ENCODE data around the gene FBXL17. TPM values are rescaled to one million over a fixed set of nuclear protein-coding genes. Genes with fewer than 3 reads are reported as not detected.

Gene FBXL17
- total RNA-seq, 1 donor from 2014 or later = 12.7 TPM

DNA sequence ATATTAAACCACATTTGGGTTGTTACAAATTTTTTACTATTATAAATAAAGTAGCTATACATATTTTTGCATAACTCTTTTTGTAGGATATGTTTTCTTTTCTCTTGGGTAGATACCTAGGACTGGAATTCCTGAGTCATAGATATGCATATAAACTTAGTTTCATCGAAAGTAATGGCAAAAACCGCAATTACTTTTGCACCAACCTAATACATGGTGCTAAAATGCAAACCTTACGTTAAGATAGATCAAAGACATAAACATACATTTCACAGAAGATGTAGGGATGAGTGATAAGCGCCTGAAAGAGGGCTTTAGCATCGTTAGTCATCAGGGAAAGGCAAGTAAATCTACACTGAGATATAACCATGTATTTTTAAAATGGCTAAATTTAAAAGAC is 532.8 kb downstream of the FBXL17 start:
- H3K9me3 ChIP-seq (ENCODE audit: insufficient read depth, low read depth, low read length) = no peaks in the 10 kb centered on the region
- H3K27me3 ChIP-seq (ENCODE audit: insufficient read depth, low read length) = no peaks in the 10 kb centered on the region
- H2AFZ ChIP-seq (ENCODE audit: low read depth, low read length) = no peak overlapping the region
- FAIRE-seq = no peak
- Mint-ChIP-seq H3K4me3 (ENCODE audit: unreplicated experiment) (no peak overlapping the region), H3K36me3 (ENCODE audit: low read depth, unreplicated experiment) (no peaks in the 10 kb centered on the region), H3K4me1 (ENCODE audit: low read depth, unreplicated experiment) (no peaks in the 10 kb centered on the region), H3K9me3 (ENCODE audit: unreplicated experiment) (no peaks in the 10 kb centered on the region), H3K27me3 (ENCODE audit: low read depth, unreplicated experiment) (peaks cover 5% of the 10 kb centered on the region), H3K27ac (ENCODE audit: unreplicated experiment) (no peak overlapping the region)
- H3K9ac ChIP-seq (ENCODE audit: low read length) = no peak overlapping the region
- H3K36me3 ChIP-seq (ENCODE audit: insufficient read depth, low read length) = no peaks in the 10 kb centered on the region
- no peaks in the 10 kb centered on the region for H3K4me1 ChIP-seq (ENCODE audit: insufficient read depth, low read length)
- H3K79me2 ChIP-seq (ENCODE audit: insufficient read depth, low read length) = no peaks in the 10 kb centered on the region
- no peaks in the 10 kb centered on the region for H4K20me1 ChIP-seq (ENCODE audit: insufficient read depth, low read length)
- no peak for DNase-seq (ENCODE audit: low read depth)
- H3K4me2 ChIP-seq (ENCODE audit: low read length) = no peak overlapping the region
- no peak overlapping the region for H3K4me3 ChIP-seq (ENCODE audit: insufficient read depth, low read depth, low read length)
- H3K27ac ChIP-seq (ENCODE audit: low read depth, low read length) = no peak overlapping the region
- TF ChIP-seq, protein P1, sequence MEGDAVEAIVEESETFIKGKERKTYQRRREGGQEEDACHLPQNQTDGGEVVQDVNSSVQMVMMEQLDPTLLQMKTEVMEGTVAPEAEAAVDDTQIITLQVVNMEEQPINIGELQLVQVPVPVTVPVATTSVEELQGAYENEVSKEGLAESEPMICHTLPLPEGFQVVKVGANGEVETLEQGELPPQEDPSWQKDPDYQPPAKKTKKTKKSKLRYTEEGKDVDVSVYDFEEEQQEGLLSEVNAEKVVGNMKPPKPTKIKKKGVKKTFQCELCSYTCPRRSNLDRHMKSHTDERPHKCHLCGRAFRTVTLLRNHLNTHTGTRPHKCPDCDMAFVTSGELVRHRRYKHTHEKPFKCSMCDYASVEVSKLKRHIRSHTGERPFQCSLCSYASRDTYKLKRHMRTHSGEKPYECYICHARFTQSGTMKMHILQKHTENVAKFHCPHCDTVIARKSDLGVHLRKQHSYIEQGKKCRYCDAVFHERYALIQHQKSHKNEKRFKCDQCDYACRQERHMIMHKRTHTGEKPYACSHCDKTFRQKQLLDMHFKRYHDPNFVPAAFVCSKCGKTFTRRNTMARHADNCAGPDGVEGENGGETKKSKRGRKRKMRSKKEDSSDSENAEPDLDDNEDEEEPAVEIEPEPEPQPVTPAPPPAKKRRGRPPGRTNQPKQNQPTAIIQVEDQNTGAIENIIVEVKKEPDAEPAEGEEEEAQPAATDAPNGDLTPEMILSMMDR (IDR thresholded peaks at IDR 0.05; ENCODE audit: insufficient read depth, low read depth, low read length) = no peak
- no peak for TF ChIP-seq EZH2 (IDR thresholded peaks at IDR 0.05; ENCODE audit: insufficient read depth, low read length)

DNA sequence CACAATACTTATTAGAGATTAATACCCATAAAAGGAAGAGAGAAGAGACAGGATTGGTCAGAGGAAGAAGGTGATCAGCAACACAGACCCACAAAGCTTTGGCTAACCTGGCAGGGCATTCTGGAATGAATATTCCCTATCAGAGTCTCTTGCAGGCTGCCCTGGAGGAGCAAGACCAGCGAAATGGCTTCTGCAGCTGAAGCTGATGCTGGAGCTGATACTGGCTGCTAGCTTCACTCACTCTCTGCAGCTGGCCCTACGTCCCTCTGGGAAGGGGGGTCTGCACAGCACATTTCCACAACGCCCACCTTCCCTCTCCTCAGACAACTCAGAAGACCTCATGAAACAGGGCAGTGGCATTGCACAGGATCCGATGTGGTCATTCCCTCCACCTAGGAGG is 541.3 kb downstream of the FBXL17 start:
- Histone ChIP-seq H2AFZ (ENCODE audit: low read depth, low read length) (no peak overlapping the region), H3K27me3 (ENCODE audit: insufficient read depth, low read length) (no peaks in the 10 kb centered on the region), H3K36me3 (ENCODE audit: insufficient read depth, low read length) (no peaks in the 10 kb centered on the region), H3K4me2 (ENCODE audit: low read length) (no peak overlapping the region), H3K9me3 (ENCODE audit: insufficient read depth, low read depth, low read length) (no peaks in the 10 kb centered on the region), H3K4me1 (ENCODE audit: insufficient read depth, low read length) (no peaks in the 10 kb centered on the region), H3K4me3 (ENCODE audit: insufficient read depth, low read depth, low read length) (no peak overlapping the region), H3K9ac (ENCODE audit: low read length) (no peak overlapping the region), H3K27ac (ENCODE audit: low read depth, low read length) (no peak overlapping the region), H3K79me2 (ENCODE audit: insufficient read depth, low read length) (no peaks in the 10 kb centered on the region), H4K20me1 (ENCODE audit: insufficient read depth, low read length) (no peaks in the 10 kb centered on the region)
- Mint-ChIP-seq H3K36me3 (ENCODE audit: low read depth, unreplicated experiment) (no peaks in the 10 kb centered on the region), H3K4me3 (ENCODE audit: unreplicated experiment) (no peak overlapping the region), H3K27ac (ENCODE audit: unreplicated experiment) (no peak overlapping the region), H3K4me1 (ENCODE audit: low read depth, unreplicated experiment) (no peaks in the 10 kb centered on the region), H3K9me3 (ENCODE audit: unreplicated experiment) (no peaks in the 10 kb centered on the region), H3K27me3 (ENCODE audit: low read depth, unreplicated experiment) (peaks cover 24% of the 10 kb centered on the region)
- TF ChIP-seq, protein P1 (IDR thresholded peaks at IDR 0.05; ENCODE audit: insufficient read depth, low read depth, low read length) = no peak
- no peak for TF ChIP-seq EZH2 (IDR thresholded peaks at IDR 0.05; ENCODE audit: insufficient read depth, low read length)
- FAIRE-seq (no peak), DNase-seq (ENCODE audit: low read depth) (no peak)

DNA sequence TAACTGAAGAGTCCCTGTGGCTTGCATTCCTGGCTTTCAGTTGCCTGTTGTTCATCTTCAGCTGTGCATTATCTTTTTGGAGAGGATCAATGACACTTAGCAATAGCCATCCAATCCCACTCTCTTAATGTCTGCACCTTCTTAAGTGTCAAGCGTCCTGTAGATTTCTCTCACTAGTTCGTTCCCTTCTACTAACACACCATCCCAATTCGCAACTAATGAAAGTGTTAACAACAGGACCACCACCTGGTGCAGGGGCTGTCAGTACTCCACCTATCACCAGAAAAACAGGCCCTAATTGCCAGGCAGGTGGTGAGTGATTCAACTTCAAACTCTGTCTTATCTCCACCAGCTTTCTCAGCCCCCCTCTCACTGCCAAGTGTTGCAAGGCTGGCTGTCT is 541.7 kb downstream of the FBXL17 start:
- no peak for TF ChIP-seq EZH2 (IDR thresholded peaks at IDR 0.05; ENCODE audit: insufficient read depth, low read length)
- TF ChIP-seq, protein P1 (IDR thresholded peaks at IDR 0.05; ENCODE audit: insufficient read depth, low read depth, low read length) = no peak
- H3K27ac Mint-ChIP-seq (ENCODE audit: unreplicated experiment) = no peak overlapping the region
- Histone ChIP-seq H3K27ac (ENCODE audit: low read depth, low read length) (no peak overlapping the region), H3K9ac (ENCODE audit: low read length) (no peak overlapping the region), H3K4me3 (ENCODE audit: insufficient read depth, low read depth, low read length) (no peak overlapping the region), H3K27me3 (ENCODE audit: insufficient read depth, low read length) (no peaks in the 10 kb centered on the region), H3K4me2 (ENCODE audit: low read length) (no peak overlapping the region), H3K36me3 (ENCODE audit: insufficient read depth, low read length) (no peaks in the 10 kb centered on the region), H3K4me1 (ENCODE audit: insufficient read depth, low read length) (no peaks in the 10 kb centered on the region), H3K79me2 (ENCODE audit: insufficient read depth, low read length) (no peaks in the 10 kb centered on the region), H2AFZ (ENCODE audit: low read depth, low read length) (no peak overlapping the region), H4K20me1 (ENCODE audit: insufficient read depth, low read length) (no peaks in the 10 kb centered on the region), H3K9me3 (ENCODE audit: insufficient read depth, low read depth, low read length) (no peaks in the 10 kb centered on the region)
- no peaks in the 10 kb centered on the region for H3K4me1 Mint-ChIP-seq (ENCODE audit: low read depth, unreplicated experiment)
- H3K36me3 Mint-ChIP-seq (ENCODE audit: low read depth, unreplicated experiment) = no peaks in the 10 kb centered on the region
- no peak overlapping the region for H3K4me3 Mint-ChIP-seq (ENCODE audit: unreplicated experiment)
- no peak for FAIRE-seq
- peaks cover 26% of the 10 kb centered on the region for H3K27me3 Mint-ChIP-seq (ENCODE audit: low read depth, unreplicated experiment)
- H3K9me3 Mint-ChIP-seq (ENCODE audit: unreplicated experiment) = no peaks in the 10 kb centered on the region
- DNase-seq (ENCODE audit: low read depth) = no peak
